Endothelial cell of hepatic sinusoid (primary cell): ENCODE results near the gene TOX4.
"Not testable (repeated sequence)": the region's sequence is repeated elsewhere in the genome, so short reads cannot be mapped to it uniquely, and the experiment has no call there.

Experiments used
- in situ Hi-C: cut with HindIII; loops from 2 replicates; pipeline ENCODE4 v1.10.0; 2017; ENCODE audit warnings: low sequenced_read_pairs

The TOX4 gene

GRCh38 chr14:21533294-21533693 lies 56.3 kb downstream of the TOX4 start:
- in situ Hi-C loops: no loop called here

- in situ Hi-C loops: no loop called here
Measured at GRCh38 chr14:21534576-21534975, 57.6 kb downstream of the TOX4 start.

- in situ Hi-C loops: no loop called here
Measured at GRCh38 chr14:21535545-21536417, 58.8 kb downstream of the TOX4 start.

GRCh38 chr14:21536418-21537089 lies 59.6 kb downstream of the TOX4 start:
- in situ Hi-C loops: no loop called here

- in situ Hi-C loops: no loop called here
Measured at GRCh38 chr14:21537090-21537424, 60.1 kb downstream of the TOX4 start.

GRCh38 chr14:21539189-21539940 lies 62.4 kb downstream of the TOX4 start:
- in situ Hi-C loops: no loop called here

GRCh38 chr14:21541413-21542074 lies 64.5 kb downstream of the TOX4 start:
- in situ Hi-C loops: no loop called here

- in situ Hi-C loops: no loop called here
Measured at GRCh38 chr14:21543521-21543960, 66.5 kb downstream of the TOX4 start.

- in situ Hi-C loops: no loop called here
Measured at GRCh38 chr14:21543963-21544362, 67.0 kb downstream of the TOX4 start.

- in situ Hi-C loops: not testable (repeated sequence)
Measured at GRCh38 chr14:21544588-21544987, 67.6 kb downstream of the TOX4 start.
